22Rv1 (cell line): ENCODE data around the gene SAMD4A.
"Not testable (repeated sequence)": the region's sequence is repeated elsewhere in the genome, so short reads cannot be mapped to it uniquely, and the experiment has no call there.

Source experiments
- H3K27ac ChIP-seq: fragments of 450-650 bp; 2 replicates; pipeline ENCODE4 v1.5.1; 2017
- ZFX ChIP-seq: fragments of 450-650 bp; IDR thresholded peaks from 2 replicates; pipeline ENCODE4 v1.6.1; 2017; ENCODE audit warnings: antibody characterized with exemption, borderline replicate concordance
- TF ChIP-seq, protein P1 (sequence below): fragments of 450-650 bp; IDR thresholded peaks from 2 replicates; pipeline ENCODE4 v1.5.1; 2017; ENCODE audit warnings: mild to moderate bottlenecking

The SAMD4A gene

DNA sequence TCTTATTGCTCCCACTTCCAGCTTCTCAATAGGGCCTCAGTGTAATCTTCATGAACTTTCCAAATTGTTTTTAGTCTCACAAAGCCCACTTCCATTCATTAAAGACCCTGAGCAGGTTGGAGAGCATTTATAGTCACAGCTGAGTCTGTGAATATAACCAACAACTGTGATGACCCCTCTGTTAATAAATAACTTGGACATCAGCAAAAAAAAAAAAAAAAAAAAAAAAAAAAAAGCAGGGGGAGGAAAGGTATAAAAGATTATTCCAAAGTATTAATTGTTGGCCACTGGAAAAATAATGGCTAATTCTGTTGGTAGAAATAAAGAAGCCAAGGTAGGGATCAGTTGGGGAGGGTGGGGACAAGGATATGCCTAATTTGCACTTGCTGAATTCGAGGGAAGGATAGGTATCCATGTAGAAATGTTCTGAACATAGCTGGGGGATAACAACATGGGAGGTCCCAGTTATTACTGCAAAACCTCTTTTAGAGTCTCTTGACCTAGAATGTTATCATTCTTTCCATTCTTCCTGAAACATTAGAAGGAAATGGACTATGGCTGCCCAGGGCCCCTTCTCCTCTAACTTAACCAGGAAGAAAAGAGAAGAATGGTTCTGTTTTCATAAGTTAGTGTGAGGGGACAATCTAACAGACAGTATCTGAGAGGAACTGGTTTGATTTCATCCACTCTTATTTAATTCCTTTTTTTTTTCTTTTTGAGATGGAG is 56.5 kb downstream of the SAMD4A start:
- no peak for TF ChIP-seq ZFX
- TF ChIP-seq, protein P1, sequence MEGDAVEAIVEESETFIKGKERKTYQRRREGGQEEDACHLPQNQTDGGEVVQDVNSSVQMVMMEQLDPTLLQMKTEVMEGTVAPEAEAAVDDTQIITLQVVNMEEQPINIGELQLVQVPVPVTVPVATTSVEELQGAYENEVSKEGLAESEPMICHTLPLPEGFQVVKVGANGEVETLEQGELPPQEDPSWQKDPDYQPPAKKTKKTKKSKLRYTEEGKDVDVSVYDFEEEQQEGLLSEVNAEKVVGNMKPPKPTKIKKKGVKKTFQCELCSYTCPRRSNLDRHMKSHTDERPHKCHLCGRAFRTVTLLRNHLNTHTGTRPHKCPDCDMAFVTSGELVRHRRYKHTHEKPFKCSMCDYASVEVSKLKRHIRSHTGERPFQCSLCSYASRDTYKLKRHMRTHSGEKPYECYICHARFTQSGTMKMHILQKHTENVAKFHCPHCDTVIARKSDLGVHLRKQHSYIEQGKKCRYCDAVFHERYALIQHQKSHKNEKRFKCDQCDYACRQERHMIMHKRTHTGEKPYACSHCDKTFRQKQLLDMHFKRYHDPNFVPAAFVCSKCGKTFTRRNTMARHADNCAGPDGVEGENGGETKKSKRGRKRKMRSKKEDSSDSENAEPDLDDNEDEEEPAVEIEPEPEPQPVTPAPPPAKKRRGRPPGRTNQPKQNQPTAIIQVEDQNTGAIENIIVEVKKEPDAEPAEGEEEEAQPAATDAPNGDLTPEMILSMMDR = no peak
- no peak overlapping the region for H3K27ac ChIP-seq

DNA sequence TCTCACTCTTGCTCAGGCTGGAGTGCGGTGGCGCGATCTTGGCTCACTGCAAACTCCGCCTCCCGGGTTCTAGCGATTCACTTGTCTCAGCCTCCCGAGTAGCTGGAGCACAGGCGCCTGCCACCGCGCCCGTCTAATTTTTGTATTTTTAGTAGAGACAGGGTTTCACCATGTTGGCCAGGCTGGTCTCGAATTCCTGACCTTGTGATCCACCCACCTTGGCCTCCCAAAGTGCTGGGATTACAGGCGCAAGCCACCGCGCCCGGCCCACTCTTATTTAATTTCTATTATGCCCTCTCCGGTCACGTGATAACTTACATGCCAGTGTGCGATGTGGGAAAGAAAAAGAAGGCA is 57.1 kb downstream of the SAMD4A start:
- not testable (repeated sequence) for H3K27ac ChIP-seq

DNA sequence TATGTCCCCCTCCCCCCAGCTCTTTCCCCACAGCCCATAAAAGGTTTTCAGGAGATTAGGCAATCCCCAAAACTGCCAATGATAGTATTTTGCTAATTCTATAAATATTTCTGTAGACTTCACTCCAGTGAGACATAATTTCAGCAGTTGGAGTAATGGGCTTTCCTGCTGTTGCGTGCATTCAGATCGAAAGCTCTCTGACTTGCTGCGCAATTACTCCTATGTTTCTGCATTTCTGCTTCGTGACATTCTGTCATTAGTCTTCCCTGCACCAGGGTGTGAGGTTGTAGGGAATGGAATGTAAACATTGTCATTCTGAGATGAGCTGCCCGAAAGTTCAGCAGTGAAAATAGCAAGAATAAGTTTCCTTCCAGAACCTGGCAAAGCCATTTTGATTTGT is 58.2 kb downstream of the SAMD4A start:
- TF ChIP-seq ZFX = no peak
- TF ChIP-seq, protein P1 = no peak
- H3K27ac ChIP-seq = no peak overlapping the region

DNA sequence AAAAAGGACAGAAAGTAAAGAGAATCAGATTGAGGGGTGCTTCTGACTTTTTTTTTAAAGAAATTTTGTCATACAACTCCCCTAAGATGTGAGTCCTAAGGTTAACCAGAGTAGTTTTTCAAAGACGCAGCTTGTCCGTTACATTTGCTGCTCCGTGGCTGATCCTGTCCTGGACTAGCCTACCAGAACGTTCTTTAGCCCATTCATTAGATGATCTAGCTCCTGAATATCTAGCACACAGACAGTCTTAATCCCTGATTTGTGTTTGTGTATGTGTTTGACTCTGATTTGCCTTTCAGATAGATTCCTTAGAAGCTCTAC is 60.3 kb downstream of the SAMD4A start:
- no peak overlapping the region for H3K27ac ChIP-seq
- no peak for TF ChIP-seq ZFX
- TF ChIP-seq, protein P1 = no peak

DNA sequence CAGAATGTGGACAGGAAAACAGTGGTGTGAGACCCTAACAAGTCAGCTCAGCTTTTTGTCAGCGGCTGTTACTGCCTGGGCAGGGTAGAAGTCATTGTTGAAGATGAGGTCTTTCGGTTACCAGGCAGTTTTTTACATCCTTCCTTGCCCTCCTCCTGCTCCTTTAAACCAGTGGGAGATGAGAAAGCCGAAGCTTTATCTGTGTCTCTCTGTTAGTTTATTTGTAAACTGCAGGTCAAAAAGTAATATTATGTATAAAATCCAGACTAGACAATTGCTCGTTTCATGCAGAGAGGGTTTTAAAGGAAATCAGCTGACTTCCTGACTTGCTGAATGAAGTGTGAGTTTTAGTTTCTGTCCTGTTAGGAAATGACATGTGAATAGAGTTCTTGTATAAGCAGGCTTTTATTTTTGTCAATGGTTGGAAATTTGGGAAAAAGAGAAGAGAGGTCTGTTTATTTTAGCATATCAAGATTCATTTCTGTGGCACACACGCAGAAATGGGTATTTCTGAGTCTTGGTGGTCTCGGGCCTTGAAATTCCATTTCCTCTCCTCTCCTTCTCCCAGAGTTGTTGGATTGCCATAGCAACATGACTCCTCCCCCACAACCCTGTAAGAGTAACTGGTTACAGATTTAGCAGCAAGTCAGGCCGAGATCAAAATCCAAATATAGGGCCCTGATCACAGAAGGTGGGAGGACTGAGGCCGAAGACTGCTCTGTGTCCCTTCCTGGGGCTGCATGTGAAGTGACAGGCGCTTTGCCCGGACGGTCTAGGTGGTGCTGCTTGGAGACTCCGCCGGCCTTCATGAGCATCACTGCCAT is 60.8 kb downstream of the SAMD4A start:
- TF ChIP-seq, protein P1 = no peak
- TF ChIP-seq ZFX = no peak
- H3K27ac ChIP-seq = no peak overlapping the region

DNA sequence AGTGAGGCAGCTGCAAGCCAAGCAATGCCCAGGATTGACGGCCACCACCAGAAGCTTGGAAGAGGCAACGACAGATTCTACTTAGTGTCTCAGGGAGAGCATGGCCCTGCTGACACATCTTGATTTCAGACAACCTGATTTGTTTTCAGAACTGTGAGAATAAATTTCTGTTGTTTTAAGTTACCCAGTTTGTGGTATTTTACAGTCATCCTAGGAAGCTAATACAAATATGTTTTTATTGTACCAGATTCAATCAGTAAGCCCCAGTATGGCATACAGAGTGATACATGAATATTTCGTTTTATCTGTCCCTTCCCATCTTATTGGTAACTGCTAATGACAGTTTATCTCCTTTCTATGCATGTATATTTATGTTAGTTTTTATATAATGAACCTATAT is 62.3 kb downstream of the SAMD4A start:
- no peak for TF ChIP-seq ZFX
- TF ChIP-seq, protein P1 = no peak
- H3K27ac ChIP-seq = no peak overlapping the region

DNA sequence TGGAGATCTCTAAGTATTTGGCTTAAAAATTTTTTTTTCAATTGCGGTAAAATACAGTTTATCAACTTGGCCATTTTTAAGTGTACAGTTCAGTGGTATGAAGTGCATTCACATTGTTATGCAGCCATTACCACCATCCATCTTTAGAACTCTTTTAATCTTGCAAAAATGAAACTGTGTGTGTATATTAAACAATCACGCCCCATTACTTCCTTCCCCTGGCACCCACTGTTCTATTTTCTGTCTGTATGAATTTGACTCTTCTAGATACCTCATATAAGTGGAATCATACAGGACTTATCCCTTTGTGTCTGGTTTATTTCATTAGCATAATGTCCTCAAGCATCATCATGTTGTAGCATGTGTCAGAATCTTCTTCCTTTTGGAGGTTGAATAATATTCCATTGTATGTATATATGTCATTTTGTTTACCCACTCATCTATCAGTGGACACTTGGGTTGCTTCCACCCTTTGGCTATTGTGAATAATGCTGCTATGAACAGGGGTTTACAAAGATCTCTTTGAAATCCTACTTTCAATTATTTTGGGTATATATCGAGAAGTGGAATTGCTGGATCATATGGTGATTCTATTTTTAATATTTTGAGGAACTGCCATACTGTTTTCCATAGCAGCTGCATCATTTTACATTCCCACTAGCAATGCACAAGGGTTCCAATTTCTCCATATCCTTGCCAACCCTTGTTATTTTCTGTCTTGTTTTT is 62.9 kb downstream of the SAMD4A start:
- H3K27ac ChIP-seq = no peak overlapping the region
- TF ChIP-seq ZFX = no peak
- TF ChIP-seq, protein P1 = no peak
